HG02870 (cell line): ENCODE data around the gene FAM227B.
"Not testable (repeated sequence)": the region's sequence is repeated elsewhere in the genome, so short reads cannot be mapped to it uniquely, and the experiment has no call there.

Experiments used
- ATAC-seq: cut with Tn5 transposase; IDR thresholded peaks from one replicate; pipeline ENCODE4 v1.9.1; 2021; ENCODE audit warnings: mild to moderate bottlenecking, moderate library complexity; ENCODE audit not compliant: unreplicated experiment

Gene FAM227B

DNA sequence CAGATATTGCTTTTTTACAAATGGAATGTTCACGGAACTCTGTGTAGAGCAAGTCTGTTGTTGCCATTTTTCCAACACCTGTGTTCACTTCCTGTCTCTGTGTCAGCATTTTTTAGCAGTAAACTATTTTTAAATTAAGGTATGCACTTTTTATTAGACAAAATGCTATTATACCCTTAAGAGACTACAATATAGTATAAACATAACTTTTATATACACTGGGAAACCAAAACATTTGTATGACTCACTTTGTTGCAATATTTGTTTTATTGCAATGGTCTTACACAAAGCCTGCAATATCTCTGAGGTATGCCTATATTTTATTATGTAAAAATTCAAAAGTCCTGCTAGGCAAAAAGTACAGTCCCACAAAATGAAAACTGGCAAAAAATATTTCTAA is 237.4 kb downstream of the FAM227B start:
- ATAC-seq: no peak

DNA sequence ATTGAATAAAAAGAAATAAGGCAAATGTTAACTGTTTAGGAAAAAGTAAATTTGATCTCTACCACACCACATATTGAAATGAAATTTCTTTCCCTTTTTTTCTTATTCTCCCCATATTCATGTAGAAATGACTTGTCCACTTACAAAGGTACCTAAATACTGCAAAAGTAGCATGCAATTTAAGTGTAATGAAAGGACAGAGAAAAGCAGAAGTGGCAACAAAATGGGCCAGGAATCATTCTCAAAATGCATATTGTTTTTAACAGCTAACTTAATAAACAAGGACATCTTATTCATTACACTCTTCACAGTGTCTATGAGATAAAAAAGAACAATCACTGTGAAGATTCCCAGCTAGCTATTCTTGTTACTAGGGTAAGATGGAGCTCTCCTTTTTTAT is 238.2 kb downstream of the FAM227B start:
- no peak for ATAC-seq

DNA sequence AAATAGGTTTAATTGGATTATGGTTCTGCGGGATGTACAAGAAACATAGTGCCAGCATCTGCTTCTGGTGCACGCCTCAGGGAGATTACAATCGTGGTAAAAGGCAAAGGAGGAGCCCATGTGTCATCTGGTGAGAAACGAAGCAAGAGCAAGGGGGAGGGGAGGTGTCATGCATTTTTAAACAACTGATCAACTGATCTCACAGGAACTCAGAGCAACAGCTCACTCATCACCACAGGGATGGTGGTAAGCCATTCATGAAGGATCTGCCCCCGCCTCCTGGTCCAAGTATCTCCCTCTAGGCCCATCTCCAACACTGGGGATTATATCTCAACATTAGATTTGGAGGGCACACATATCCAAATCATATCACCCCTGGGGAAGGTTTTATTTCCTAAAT is 239.7 kb downstream of the FAM227B start:
- no peak for ATAC-seq

DNA sequence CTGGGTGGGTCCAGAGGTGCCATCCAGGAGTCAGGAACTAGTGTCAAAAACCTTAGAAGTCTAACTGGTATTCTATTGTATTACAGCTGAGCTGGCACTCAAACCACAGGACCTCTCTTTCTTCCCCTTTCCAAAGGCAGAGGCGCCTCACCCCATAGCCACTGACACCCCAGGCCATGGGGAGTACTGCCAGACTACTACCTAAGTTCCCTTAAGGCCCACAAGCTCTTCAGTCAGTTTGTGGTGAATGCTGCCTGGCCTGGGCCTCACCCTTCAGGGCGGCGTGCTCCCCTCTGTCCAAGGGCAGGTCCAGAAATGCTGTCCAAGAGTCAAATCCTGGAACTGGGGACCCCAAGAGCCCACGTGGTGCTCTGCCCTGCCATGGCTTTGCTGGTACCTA is 240.6 kb downstream of the FAM227B start:
- ATAC-seq: no peak

DNA sequence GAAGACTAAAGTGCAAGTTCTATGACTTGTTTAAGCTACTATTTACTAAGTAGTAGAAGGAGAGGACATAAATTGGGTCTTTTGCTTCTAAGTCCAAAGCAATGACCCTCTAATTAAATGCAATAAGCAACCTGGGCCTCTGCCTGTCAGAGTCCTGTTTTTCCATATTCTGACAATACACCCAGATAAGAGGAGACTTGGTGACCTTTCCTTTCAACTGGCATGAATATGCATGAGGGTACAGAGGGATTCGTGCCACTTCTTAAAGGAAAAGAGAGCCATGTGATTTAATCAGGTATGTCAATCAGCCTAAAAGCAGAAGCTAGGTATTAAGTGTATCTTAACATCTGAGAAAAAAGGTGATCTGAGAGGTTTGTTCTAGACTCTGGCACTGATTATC is 248.3 kb downstream of the FAM227B start:
- ATAC-seq: no peak

DNA sequence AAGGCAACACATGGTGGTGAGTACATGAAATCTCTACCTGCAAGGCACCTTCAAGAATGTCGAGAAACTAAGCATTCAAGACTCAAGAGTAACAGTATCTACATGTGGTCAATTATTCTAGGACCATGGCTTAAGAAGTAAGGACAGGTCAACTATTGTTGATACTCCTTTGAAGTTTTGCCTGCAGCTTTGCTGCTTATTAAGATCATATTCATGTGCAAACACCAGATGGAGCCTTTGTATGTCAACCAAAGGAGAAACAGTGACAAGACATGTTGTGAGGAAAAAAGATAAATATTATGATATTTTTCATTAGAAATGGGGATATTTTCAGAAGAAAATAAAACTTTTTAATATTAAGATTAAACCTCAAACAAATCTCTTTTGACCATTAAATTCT is 249.8 kb downstream of the FAM227B start:
- ATAC-seq: no peak

DNA sequence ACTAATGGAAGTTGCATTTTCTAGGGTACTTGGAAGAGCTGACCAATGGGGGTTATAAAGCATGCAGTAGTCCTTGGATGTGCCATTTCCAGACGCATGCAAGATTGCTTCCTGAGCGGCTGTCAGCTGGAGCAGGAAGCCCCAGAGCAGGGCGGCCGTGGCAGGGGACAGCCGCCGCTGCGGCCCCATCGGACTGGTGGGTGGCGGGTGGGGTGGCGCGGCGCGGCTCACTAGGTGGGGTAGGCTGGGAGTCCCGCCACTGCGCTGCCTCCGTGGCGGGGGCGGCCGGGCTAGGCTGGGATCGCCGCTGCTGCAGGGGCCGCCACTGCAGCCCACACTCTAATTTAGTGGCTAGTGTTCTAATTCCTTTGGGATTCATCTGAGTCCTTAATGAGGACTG is 254.1 kb downstream of the FAM227B start:
- no peak for ATAC-seq

DNA sequence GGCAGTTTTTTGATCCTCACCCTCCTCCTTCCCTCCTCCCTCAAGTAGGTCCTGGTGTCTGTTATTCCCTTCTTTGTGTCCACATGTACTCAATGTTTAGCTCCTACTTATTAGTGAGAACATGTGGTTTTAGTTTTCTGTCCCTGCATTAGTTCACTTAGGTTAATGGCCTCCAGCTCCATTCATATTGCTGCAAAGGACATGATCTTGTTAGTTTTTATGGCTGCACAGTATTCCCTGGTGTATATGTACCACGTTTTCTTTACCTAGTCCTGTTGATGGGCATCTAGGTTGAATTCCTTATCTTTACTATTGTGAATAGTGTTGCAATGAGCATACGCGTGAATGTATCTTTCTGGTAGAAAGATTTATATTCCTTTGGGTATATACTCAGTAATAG is 259.2 kb downstream of the FAM227B start:
- ATAC-seq: no peak

DNA sequence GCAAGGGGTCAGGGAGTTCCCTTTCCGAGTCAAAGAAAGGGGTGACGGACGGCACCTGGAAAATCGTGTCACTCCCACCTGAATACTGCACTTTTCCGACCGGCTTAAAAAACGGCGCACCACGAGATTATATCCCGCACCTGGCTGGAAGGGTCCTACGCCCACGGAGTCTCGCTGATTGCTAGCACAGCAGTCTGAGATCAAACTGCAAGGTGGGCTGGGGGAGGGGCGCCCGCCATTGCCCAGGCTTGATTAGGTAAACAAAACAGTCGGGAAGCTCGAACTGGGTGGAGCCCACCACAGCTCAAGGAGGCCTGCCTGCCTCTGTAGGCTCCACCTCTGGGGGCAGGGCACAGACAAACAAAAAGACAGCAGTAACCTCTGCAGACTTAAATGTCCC is 266.2 kb downstream of the FAM227B start:
- not testable (repeated sequence) for ATAC-seq

DNA sequence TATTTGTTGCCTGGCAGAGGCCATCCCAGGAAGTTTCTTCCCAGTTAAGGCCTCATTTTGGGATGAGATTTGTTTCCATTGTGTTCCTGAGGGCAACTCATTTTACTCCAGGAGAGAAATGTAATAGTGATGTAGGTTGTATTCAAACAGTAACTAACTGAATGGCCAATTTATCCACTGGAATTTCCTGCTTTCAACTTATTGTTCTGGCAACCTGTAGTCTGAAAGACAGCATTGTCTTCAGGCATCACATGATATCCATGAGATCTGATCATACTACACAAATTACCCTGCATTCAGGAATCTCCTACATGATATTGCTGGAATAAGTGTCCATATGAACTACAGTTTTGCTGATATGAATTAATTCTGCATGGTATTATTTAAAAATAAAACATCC is 277.1 kb downstream of the FAM227B start:
- ATAC-seq: no peak

DNA sequence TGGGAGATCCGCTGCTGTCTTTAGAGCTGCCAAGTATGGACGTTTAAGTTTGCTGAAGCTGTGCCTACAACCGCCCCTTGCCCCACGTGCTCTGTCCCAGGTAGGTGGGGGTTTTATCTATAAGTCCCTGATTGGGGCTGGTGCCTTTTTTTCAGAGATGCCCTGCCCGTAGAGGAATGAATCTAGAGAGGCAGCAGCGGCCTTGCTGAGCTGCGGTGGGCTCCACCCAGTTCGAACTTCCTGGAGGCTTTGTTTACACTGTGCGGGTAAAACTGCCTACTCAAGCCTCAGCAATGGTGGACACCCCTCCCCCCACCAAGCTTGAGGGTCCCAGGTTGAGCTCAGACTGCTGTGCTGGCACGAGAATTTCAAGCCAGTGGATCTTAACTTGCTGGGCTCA is 281.0 kb downstream of the FAM227B start:
- no peak for ATAC-seq

DNA sequence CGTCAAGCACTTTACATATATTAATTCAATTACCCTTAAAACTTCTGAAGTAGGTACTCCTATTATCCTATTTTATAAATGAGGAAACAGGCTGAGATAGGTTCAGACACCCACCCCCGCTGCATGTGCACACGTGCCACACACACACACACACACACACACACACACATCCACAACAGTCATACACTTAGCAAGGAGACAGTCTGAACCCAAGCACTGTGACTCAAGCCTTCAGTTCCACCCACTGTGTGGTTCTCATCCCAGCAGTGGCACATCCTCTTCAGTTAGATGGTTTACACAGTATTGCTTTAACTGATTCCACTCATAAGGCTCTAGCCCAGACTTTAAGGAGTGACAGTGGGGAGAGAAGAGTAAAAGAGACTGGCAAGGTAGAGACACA is 288.7 kb downstream of the FAM227B start:
- ATAC-seq: no peak

DNA sequence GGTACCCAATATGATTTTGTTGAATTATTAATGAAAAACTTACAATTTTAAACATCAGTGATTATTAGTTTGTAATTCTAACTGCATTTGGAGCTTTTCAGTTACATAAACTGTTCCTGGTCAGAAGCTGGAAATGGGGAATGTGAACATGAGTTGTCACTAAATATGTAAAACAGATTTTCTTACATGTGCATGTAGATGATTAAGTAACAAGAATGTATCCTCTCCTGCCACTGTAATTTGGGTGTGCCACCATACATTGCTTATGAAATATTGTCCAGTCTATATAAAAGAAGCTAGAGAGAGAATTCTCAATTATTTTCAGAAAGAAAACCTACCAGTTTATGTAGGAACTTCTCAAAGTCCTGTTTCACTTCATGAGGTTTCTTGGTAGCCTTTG is 289.2 kb downstream of the FAM227B start:
- ATAC-seq: no peak

DNA sequence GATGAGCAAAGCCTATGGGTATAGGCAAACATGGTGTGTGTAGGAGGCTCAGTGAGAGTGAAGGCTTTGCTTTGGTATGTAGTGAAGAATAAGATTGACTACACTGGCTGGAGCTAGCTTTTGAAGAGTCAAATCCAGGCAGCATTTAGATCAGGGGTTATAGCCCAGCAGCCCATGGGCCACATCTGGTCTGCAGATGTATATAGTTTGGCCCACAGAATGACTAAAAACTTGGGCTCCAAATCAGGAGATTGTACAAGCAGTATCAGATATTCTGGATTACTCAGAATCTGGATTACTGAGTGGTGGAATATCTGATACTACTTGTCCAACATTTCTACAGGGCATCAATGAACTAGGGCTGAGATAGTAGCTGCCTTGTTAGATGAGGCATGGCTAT is 290.5 kb downstream of the FAM227B start:
- ATAC-seq: no peak

DNA sequence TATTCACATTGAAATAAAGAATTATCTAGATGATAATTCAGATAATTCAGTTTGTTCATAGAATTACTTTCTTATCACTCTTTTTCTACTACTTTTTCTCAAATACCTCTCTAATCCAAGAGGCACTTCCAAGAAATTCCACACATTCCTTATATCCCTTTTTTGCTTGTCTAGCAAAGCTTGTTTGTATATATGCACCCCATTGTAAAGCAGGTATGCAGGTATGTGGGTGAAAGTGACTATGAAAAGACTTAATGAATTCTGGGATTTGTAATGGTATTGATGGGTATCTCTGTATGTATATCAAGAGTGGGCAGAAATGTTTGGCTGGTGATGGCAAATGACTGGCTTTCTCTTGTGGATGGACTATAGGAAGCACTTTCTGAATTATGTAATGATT is 291.7 kb downstream of the FAM227B start:
- no peak for ATAC-seq

DNA sequence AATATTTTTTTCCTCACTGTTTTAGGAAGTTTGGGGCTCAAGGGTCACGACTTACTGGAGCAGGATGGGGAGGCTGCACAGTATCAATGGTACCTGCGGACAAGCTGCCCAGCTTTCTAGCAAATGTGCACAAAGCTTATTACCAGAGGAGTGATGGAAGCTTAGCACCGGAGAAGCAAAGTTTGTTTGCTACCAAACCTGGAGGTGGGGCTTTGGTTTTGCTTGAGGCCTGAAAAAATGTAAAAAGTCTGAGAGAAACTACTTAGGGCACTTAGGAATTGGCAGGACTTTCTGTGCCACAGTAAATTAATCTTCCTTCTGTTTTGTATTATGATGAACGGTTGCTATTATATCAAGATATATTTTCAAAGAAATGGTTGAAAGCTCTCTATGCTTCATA is 292.7 kb downstream of the FAM227B start:
- ATAC-seq: no peak

DNA sequence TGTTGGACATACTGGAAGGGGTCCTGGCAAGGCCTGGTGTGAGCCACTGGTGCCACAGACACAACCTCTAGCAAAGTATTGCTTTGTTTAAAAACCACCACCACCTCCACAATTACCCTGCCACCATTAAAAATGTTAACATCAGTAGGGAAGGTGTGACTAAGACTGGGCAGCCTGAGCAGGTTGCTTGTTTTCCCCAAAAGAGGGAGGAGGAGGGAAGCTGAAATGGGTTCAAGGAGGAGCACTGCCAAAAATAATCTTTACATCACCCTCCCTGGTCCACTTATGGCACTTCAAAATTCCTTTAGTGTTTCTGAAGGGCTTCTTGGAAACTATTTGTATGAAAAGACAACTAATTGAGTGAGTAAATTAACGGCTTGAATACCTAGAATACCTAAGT is 297.4 kb downstream of the FAM227B start:
- no peak for ATAC-seq

DNA sequence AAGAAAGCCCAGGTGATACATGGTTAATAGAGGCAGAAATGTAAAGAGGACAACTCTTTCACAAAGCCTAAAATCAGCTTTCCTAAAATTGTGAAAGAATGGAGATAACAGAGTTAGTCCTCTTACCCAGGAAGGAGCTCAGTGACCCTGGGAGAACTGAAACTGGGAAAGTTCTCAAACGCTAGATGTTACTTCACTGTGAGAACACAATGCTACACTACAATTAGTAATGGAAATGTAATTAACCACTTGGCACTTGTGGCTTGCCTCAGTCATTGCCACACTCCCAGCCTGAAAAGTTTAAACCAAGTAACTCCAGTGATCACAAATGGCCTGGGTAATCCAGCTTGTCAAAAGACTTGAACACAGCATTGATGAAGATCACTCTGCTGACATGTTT is 300.3 kb downstream of the FAM227B start:
- ATAC-seq: no peak

DNA sequence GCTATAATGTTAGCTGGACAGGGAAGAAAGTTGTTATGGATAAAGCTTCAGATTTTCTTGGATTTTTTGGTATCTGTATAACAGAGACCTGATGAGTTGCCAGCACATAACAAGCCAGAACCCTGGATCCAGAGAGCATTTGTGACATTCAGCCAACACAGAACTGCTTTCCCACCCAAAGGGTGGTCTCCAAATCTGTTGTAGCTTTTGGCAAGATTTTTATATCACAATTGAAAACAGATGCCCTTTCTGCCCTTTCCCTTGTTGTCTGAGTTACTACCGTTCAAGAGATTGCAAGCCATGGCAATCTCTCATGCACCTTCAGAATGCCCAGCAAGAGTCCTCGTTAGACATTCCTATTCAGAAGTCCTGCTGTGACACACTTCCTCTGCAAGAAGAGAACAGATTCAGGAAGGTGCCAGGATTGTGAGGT is 305.2 kb downstream of the FAM227B start:
- ATAC-seq: no peak

DNA sequence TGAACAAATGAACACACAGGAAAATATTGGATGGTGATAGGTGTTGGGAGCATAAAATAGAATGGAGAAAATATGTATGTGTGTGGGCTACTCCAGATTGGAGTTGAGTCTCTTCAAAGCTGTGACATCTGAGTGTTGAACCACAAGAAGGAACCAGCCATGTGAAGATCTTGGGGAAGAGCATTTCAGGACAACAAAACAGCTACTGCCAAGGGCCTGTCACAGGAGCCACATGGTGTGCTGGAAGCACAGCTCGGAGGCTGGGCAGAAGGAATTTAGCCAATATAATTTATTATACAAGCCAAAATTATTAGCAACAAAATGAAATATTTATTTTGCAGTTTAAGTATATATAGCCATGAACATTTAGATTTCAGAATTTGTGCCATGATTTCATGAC is 305.9 kb downstream of the FAM227B start:
- ATAC-seq: no peak

DNA sequence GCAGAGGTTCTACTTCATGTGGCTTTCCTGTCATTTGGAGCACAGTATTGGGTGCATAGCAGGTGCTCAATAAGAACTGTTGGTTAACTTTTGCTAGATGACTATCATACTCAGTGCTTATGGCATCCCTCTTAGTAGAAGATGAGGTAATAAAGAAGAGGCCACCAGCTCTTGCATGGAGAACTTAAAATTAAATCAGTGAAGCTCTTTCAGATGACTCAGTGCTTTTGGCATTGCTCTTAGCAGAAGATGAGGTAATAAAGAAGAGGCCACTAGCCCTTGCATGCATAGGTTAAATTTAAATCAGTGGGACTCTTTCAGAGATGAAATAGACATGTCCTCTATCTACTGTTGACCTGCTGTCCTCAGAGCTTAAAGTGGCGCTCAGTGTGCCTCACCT is 307.0 kb downstream of the FAM227B start:
- no peak for ATAC-seq

DNA sequence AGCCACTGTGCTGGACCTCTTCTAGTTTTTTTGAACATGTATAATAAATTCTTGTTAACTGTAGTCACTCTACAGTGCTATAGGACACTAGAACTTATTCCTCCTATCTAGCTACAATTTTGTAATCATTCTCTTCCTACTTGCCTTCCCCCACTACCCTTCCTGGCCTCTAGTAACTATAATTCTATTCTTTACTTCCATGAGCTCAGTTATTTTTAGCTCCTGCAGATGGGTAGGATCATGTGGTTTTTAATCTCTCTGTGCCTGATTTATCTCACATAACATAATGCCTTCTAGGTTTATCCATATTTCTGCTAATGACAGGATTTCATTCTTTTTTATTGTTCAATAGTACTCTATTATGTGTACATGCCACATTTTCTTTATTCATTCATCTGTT is 310.7 kb downstream of the FAM227B start:
- ATAC-seq: no peak

DNA sequence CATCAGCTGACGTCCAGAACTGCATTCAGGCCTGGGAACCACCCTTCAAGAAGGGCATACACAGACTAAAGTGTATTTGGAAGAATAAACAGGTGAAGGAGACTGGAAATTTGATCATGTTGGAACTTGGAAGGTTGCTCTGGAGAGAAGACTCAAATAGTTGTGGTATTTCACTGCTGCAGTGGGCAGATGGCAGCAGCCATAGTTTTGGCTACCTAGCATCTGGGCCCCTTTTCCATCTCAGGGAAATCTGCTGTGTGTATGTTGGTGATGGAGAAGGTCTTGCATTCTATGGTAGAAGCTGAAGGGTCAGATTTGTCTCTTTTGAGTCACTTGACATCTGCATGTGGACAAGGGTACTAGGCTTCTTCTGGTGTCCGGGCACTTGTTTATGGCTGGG is 311.9 kb downstream of the FAM227B start:
- ATAC-seq: no peak

DNA sequence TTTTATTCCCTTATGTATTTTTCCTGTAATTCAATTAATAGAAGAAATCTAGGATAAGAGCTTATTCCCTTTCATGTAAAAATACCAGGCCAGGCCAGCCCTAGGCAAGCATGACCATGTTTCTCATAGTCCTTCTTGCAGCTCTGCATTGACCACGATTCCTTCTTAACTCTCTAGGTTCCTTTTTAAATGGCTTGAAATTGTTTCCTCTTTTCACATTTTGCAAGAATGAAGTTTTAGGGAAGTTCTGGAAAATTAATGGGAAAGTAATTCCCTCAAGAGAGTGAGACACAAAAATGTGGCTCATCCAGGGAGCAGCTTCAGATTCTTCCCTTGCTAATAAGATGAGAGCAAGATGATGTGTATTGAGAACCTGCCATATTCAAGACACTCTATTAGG is 314.1 kb downstream of the FAM227B start:
- no peak for ATAC-seq
